Measurements from ENCODE around the gene RAP1B. TPM values are rescaled to one million over a fixed set of nuclear protein-coding genes. Genes with fewer than 3 reads are reported as not detected.

RAP1B gene
- total RNA-seq, 2 experiments from 2014 or later, result 170 TPM

DNA sequence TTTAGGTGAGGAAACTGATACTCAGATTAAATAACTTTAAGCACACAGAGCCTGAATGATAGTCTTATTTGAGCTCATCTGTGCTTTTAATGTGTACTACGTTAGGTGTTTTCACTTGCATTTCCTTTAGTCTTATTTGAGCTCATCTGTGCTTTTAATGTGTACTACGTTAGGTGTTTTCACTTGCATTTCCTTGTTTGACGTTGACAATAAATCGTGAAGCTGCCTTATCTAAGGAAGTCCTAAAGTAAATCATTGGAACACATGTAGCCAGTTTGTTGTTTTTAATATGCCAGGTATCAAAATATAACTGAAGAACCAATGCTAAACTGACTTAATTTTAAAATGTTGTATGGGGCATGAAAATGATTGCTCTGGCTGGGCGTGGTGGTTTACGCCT, 2.0 kb downstream of the RAP1B start:
- Mint-ChIP-seq H3K27me3 (ENCODE audit: low read depth) (no peaks in the 10 kb centered on the region), H3K36me3 (ENCODE audit: low read depth) (peaks cover 34% of the 10 kb centered on the region), H3K27ac (peak overlapping the region; percentile 98), H3K9me3 (no peaks in the 10 kb centered on the region), H3K4me1 (ENCODE audit: low read depth) (peaks cover 54% of the 10 kb centered on the region), H3K4me3 (peak overlapping the region; percentile 91)
- no peak for DNase-seq
- CTCF ChIA-PET, result interaction anchor here (0.6 to 1.0 kb wide), 6 partner anchors 9 to 240 kb away, joined by 3 to 4 read pairs (median 3); no protein-coding TSS in a partner anchor
- intact Hi-C loops (cut with micrococcal nuclease), result loop anchor here (1.0 to 10.0 kb wide), 13 partner anchors 28 to 568 kb away; partner anchors contain the start of genes NUP107 and SLC35E3

DNA sequence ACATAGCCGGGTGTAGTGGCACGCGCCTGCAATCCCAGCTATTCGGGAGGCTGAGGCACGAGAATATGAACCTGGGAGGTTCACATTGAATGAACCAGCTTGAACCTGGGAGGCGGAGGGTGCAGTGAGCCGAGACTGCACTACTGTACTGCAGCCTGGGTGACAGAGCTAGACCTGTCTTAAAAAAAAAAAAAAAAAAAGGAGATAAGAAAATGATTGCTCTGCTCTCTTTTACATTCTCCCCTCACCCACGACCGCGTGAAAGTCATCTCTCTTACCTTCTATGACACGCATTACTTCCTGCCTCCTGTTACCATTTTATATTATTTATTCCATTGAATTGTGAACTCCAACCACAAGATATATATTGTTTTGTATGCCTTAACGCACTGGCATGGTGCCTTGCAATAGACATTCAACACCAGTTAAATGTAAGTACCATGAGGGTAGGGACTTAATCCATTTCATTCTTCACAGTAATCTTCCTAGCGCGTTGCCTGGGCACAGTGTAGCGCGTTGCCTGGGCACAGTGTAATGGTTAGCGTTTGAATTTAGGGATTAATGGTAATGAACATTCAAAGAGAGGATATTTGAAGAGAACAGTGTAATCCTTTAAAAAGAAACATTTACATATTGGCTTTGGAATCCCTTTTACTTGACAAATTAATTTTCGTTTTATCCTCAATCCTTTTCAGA, 2.7 kb downstream of the RAP1B start:
- Mint-ChIP-seq H3K27ac (peak overlapping the region; percentile 98), H3K27me3 (ENCODE audit: low read depth) (no peaks in the 10 kb centered on the region), H3K9me3 (no peaks in the 10 kb centered on the region), H3K36me3 (ENCODE audit: low read depth) (peaks cover 35% of the 10 kb centered on the region), H3K4me3 (peak overlapping the region; percentile 91), H3K4me1 (ENCODE audit: low read depth) (peaks cover 54% of the 10 kb centered on the region)
- DNase-seq, result peak; percentile 64
- CTCF ChIA-PET, result interaction anchor here (0.7 to 1.0 kb wide), 4 partner anchors 8 to 240 kb away, joined by 3 to 4 read pairs (median 3); no protein-coding TSS in a partner anchor
- intact Hi-C loops (cut with micrococcal nuclease), result loop anchor here (2.0 to 10.0 kb wide), 6 partner anchors 27 to 569 kb away; partner anchors contain the start of gene SLC35E3

- Mint-ChIP-seq H3K27ac (peak overlapping the region; percentile 84), H3K36me3 (ENCODE audit: low read depth) (peaks cover 42% of the 10 kb centered on the region), H3K4me3 (peak overlapping the region; percentile 91), H3K4me1 (ENCODE audit: low read depth) (peaks cover 62% of the 10 kb centered on the region), H3K9me3 (no peaks in the 10 kb centered on the region), H3K27me3 (ENCODE audit: low read depth) (no peaks in the 10 kb centered on the region)
- intact Hi-C loops (cut with micrococcal nuclease), result loop anchor here (1.0 to 10.0 kb wide), 4 partner anchors 117 to 569 kb away; no protein-coding TSS in a partner anchor
- DNase-seq, result no peak
- CTCF ChIA-PET, result no interaction called here
Measured at GRCh38 chr12:68614105-68614679, 3.5 kb downstream of the RAP1B start.

- no peak for DNase-seq
- peaks cover 64% of the 10 kb centered on the region for H3K4me1 Mint-ChIP-seq (ENCODE audit: low read depth)
- peak overlapping the region; percentile 91 for H3K4me3 Mint-ChIP-seq
- peak overlapping the region; percentile 84 for H3K27ac Mint-ChIP-seq
- H3K27me3 Mint-ChIP-seq (ENCODE audit: low read depth), result no peaks in the 10 kb centered on the region
- intact Hi-C loops (cut with micrococcal nuclease), result loop anchor here (1.0 to 10.0 kb wide), 4 partner anchors 117 to 570 kb away; no protein-coding TSS in a partner anchor
- H3K36me3 Mint-ChIP-seq (ENCODE audit: low read depth), result peaks cover 42% of the 10 kb centered on the region
- CTCF ChIA-PET, result interaction anchor here (0.6 kb wide), 1 partner anchor 67 kb away, joined by 3 read pairs; no protein-coding TSS in a partner anchor
- no peaks in the 10 kb centered on the region for H3K9me3 Mint-ChIP-seq
Measured at GRCh38 chr12:68614769-68615168, 4.1 kb downstream of the RAP1B start.

- CTCF ChIA-PET, result interaction anchor here (0.8 to 2.1 kb wide), 3 partner anchors 12 to 257 kb away, joined by 3 to 11 read pairs (median 3); no protein-coding TSS in a partner anchor
- intact Hi-C loops (cut with micrococcal nuclease), result loop anchor here (10.0 kb wide), 1 partner anchor 573 kb away; no protein-coding TSS in a partner anchor
- peak; percentile 34 for DNase-seq
Measured at GRCh38 chr12:68617160-68617926, 6.6 kb downstream of the RAP1B start.

GRCh38 chr12:68619541-68619940, 8.8 kb downstream of the RAP1B start:
- Mint-ChIP-seq H3K4me3 (no peak overlapping the region), H3K27ac (no peak overlapping the region), H3K36me3 (ENCODE audit: low read depth) (peaks cover 34% of the 10 kb centered on the region), H3K9me3 (no peaks in the 10 kb centered on the region), H3K4me1 (ENCODE audit: low read depth) (peaks cover 87% of the 10 kb centered on the region), H3K27me3 (ENCODE audit: low read depth) (no peaks in the 10 kb centered on the region)
- intact Hi-C loops (cut with micrococcal nuclease), result loop anchor here (10.0 kb wide), 1 partner anchor 575 kb away; no protein-coding TSS in a partner anchor
- CTCF ChIA-PET, result no interaction called here
- no peak for DNase-seq

More at GRCh38 chr12:68617160-68617926, 6.6 kb downstream of the RAP1B start:
- Mint-ChIP-seq H3K36me3 (ENCODE audit: low read depth) (peaks cover 38% of the 10 kb centered on the region), H3K27ac (peak overlapping the region; percentile 82), H3K27me3 (ENCODE audit: low read depth) (no peaks in the 10 kb centered on the region), H3K4me1 (ENCODE audit: low read depth) (peaks cover 84% of the 10 kb centered on the region), H3K4me3 (peak overlapping the region; percentile 6), H3K9me3 (no peaks in the 10 kb centered on the region)

GRCh38 chr12:68620519-68621471, 10.1 kb downstream of the RAP1B start:
- H3K36me3 Mint-ChIP-seq (ENCODE audit: low read depth), result peaks cover 37% of the 10 kb centered on the region
- H3K27me3 Mint-ChIP-seq (ENCODE audit: low read depth), result no peaks in the 10 kb centered on the region
- no peak for DNase-seq
- H3K27ac Mint-ChIP-seq, result peak overlapping the region; percentile 52
- CTCF ChIA-PET, result interaction anchor here (0.7 kb wide), 1 partner anchor 8 kb away, joined by 3 read pairs; no protein-coding TSS in a partner anchor
- H3K4me1 Mint-ChIP-seq (ENCODE audit: low read depth), result peaks cover 85% of the 10 kb centered on the region
- H3K9me3 Mint-ChIP-seq, result peaks cover 1% of the 10 kb centered on the region
- no peak overlapping the region for H3K4me3 Mint-ChIP-seq
- intact Hi-C loops (cut with micrococcal nuclease), result loop anchor here (2.0 kb wide), 1 partner anchor 18 kb away; no protein-coding TSS in a partner anchor

- peaks cover 44% of the 10 kb centered on the region for H3K36me3 Mint-ChIP-seq (ENCODE audit: low read depth)
- peaks cover 1% of the 10 kb centered on the region for H3K9me3 Mint-ChIP-seq
- CTCF ChIA-PET, result interaction anchor here (0.7 kb wide), 1 partner anchor 9 kb away, joined by 3 read pairs; no protein-coding TSS in a partner anchor
- DNase-seq, result no peak
- intact Hi-C loops (cut with micrococcal nuclease), result loop anchor here (2.0 kb wide), 1 partner anchor 17 kb away; no protein-coding TSS in a partner anchor
- H3K4me3 Mint-ChIP-seq, result no peak overlapping the region
- peak overlapping the region; percentile 38 for H3K27ac Mint-ChIP-seq
- H3K4me1 Mint-ChIP-seq (ENCODE audit: low read depth), result peaks cover 83% of the 10 kb centered on the region
- no peaks in the 10 kb centered on the region for H3K27me3 Mint-ChIP-seq (ENCODE audit: low read depth)
Measured at GRCh38 chr12:68621472-68622081, 10.9 kb downstream of the RAP1B start.

- H3K36me3 Mint-ChIP-seq (ENCODE audit: low read depth), result peaks cover 51% of the 10 kb centered on the region
- intact Hi-C loops (cut with micrococcal nuclease), result no loop called here
Measured at GRCh38 chr12:68622250-68622649, 11.6 kb downstream of the RAP1B start.

DNA sequence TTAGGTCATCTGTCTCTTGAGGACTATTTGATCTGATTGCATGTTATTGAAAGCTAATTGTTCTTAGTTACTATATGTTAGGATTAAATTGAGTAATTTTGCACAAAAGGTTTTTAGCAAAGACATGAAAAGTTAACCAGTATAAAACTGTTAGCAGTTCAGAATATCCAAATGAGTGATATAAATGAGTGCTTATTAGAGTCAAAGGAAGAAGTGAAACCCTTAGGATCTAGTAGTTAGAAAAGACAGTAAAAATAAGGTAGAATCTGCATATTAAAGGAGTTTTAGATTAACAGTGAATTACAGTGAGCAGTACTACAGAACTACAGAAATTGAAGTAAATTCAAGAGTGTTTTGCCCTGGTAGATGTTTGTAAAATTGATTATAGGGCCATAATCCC, 12.4 kb downstream of the RAP1B start:
- H3K36me3 Mint-ChIP-seq (ENCODE audit: low read depth), result peaks cover 56% of the 10 kb centered on the region
- intact Hi-C loops (cut with micrococcal nuclease), result no loop called here
- peak overlapping the region; percentile 38 for H3K27ac Mint-ChIP-seq
- no peaks in the 10 kb centered on the region for H3K27me3 Mint-ChIP-seq (ENCODE audit: low read depth)
- no peak for DNase-seq
- H3K4me1 Mint-ChIP-seq (ENCODE audit: low read depth), result peaks cover 85% of the 10 kb centered on the region
- CTCF ChIA-PET, result no interaction called here
- no peak overlapping the region for H3K4me3 Mint-ChIP-seq
- H3K9me3 Mint-ChIP-seq, result peaks cover 14% of the 10 kb centered on the region

More at GRCh38 chr12:68622250-68622649, 11.6 kb downstream of the RAP1B start:
- CTCF ChIA-PET, result no interaction called here
- DNase-seq, result no peak
- H3K4me3 Mint-ChIP-seq, result no peak overlapping the region
- peak overlapping the region; percentile 38 for H3K27ac Mint-ChIP-seq
- peaks cover 84% of the 10 kb centered on the region for H3K4me1 Mint-ChIP-seq (ENCODE audit: low read depth)
- H3K9me3 Mint-ChIP-seq, result peaks cover 6% of the 10 kb centered on the region
- H3K27me3 Mint-ChIP-seq (ENCODE audit: low read depth), result no peaks in the 10 kb centered on the region

Measured in activated naive CD4-positive, alpha-beta T cell treated with anti-CD3 and anti-CD28 coated beads for 36 hours (primary cell).